GM18951 (cell line): ENCODE results near the gene PRUNE1.

Experiments
- POLR2A ChIP-seq: IDR thresholded peaks from 4 replicates; pipeline ENCODE4 v1.6.1; 2011; ENCODE audit warnings: mild to moderate bottlenecking; ENCODE audit not compliant: insufficient read length, insufficient read depth; ENCODE audit errors: extremely low read depth
- in situ Hi-C: fragments of 300-500 bp; cut with MboI; formaldehyde crosslinking; loops from one replicate; pipeline ENCODE4 v1.12.0; 2022; ENCODE audit warnings: low sequenced_read_pairs, mixed read lengths, inconsistent platforms; ENCODE audit not compliant: unreplicated experiment

PRUNE1 gene

GRCh38 chr1:151072224-151072623, 64.0 kb downstream of the PRUNE1 start:
- in situ Hi-C loops, result no loop called here
- TF ChIP-seq POLR2A, result no peak
